Gastroesophageal sphincter (tissue), 4 donors: ENCODE measurements around the gene STYK1. TPM values are rescaled to one million over a fixed set of nuclear protein-coding genes. Genes with fewer than 3 reads are reported as not detected.

ENCODE experiments used
- ATAC-seq: fragments of 150-250 bp; one replicate; pipeline ENCODE4 v1.9.1; 2016; ENCODE audit warnings: mild to moderate bottlenecking, moderate library complexity
- H3K27ac ChIP-seq, 4 donors: fragments of 200-600 bp; sonication (generic) in 3 of 4; 1 replicate in 3 of 4; 2 replicates in 1 of 4; pipeline ENCODE4 v1.5.1; 2016 to 2019
- H3K27me3 ChIP-seq: fragments of 200-600 bp; sonication (generic); one replicate; pipeline ENCODE4 v1.5.1; 2019
- H3K36me3 ChIP-seq, 2 donors: fragments of 200-600 bp; sonication (generic); one replicate each; pipeline ENCODE4 v1.5.1; 2019; ENCODE audit warnings: control low read depth in 1 of 2
- H3K4me1 ChIP-seq, 3 donors: fragments of 200-600 bp; sonication (generic); 1 replicate in 2 of 3; 2 replicates in 1 of 3; pipeline ENCODE4 v1.5.1; 2016 to 2019; ENCODE audit warnings: control low read depth in 2 of 3
- H3K4me3 ChIP-seq, 2 donors: fragments of 200-600 bp; sonication (generic); one replicate each; pipeline ENCODE4 v1.5.1; 2019; ENCODE audit warnings: mild to moderate bottlenecking in 1 of 2, moderate library complexity in 1 of 2
- H3K9me3 ChIP-seq, 3 donors: fragments of 200-600 bp; sonication (generic); one replicate each; pipeline ENCODE4 v1.5.1; 2017 to 2019; ENCODE audit warnings: control low read depth in 2 of 3
- CTCF ChIP-seq, 4 experiments: fragments of 200-600 bp in 2 of 4; fragments of 450-650 bp in 2 of 4; sonication (generic) in 1 of 4; IDR thresholded peaks; one replicate each; pipeline ENCODE4 v1.5.1; 2017 to 2019; ENCODE audit warnings: antibody characterized with exemption in 4 of 4, mild to moderate bottlenecking in 2 of 4, moderate library complexity in 2 of 4
- EP300 ChIP-seq: sonication (generic); formaldehyde crosslinking; IDR thresholded peaks from one replicate; pipeline ENCODE4 v1.6.1; 2017; ENCODE audit warnings: antibody characterized with exemption, mild to moderate bottlenecking
- POLR2A ChIP-seq, 2 donors: fragments of 450-650 bp; IDR thresholded peaks; one replicate each; pipeline ENCODE4 v1.6.1; 2017; ENCODE audit warnings: antibody characterized with exemption in 2 of 2, mild to moderate bottlenecking in 2 of 2, moderate library complexity in 1 of 2
- POLR2AphosphoS5 ChIP-seq: sonication (generic); formaldehyde crosslinking; IDR thresholded peaks from one replicate; pipeline ENCODE4 v1.6.1; 2017; ENCODE audit warnings: antibody characterized with exemption
- WGBS, 2 donors: methylation state at CpG; one replicate each; pipeline ENCODE4 v1.1.5; 2018; ENCODE audit warnings: low coverage in 1 of 2; 5-methylcytosine and 5-hydroxymethylcytosine counted together
- total RNA-seq, 4 donors: library from RNA; depleted of rRNA; stranded (reverse); fragments of >200 nt; gene quantifications; one replicate each; pipeline ENCODE4 v1.1.0, GENCODE V29; 2016

The STYK1 gene
- total RNA-seq, 4 donors from 2014 or later = 0.40 to 0.77 (median 0.62) TPM; not detected in 1

DNA sequence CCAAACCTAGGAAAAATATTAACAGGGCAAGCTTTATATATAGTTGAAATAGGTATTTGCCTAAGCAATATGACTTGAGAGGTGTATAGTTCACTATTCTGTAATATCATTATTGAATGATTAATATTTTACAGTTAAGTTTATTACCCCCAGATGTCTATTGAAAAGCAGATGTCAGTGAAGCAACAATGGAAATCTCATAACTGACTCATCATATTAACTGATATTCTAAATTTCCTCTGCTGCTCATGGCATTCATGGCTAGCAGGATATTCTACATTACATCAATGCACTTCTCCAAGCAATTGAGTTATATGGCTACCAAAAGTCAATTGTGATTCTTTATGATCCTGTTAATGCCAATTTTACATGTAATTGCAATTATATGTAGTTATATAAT, 50.7 kb downstream of the STYK1 start:
- no peak overlapping the region for H3K27ac ChIP-seq
- H3K36me3 ChIP-seq = no peaks in the 10 kb centered on the region
- no peak for ATAC-seq
- peaks cover 4% of the 10 kb centered on the region for H3K27me3 ChIP-seq
- H3K4me1 ChIP-seq = no peaks in the 10 kb centered on the region
- TF ChIP-seq POLR2AphosphoS5 = no peak
- TF ChIP-seq CTCF (IDR thresholded peaks at IDR 0.05) = no peak
- TF ChIP-seq POLR2A (IDR thresholded peaks at IDR 0.05) = no peak
- no peaks in the 10 kb centered on the region for H3K9me3 ChIP-seq
- H3K4me3 ChIP-seq = no peak overlapping the region

- Histone ChIP-seq H3K27me3 (peaks cover 4% of the 10 kb centered on the region), H3K4me3 (no peak overlapping the region), H3K4me1 (no peaks in the 10 kb centered on the region), H3K36me3 (no peaks in the 10 kb centered on the region), H3K27ac (no peak overlapping the region), H3K9me3 (no peaks in the 10 kb centered on the region)
- TF ChIP-seq POLR2AphosphoS5 (no peak), CTCF (IDR thresholded peaks at IDR 0.05) (no peak), EP300 (no peak), POLR2A (IDR thresholded peaks at IDR 0.05) (no peak)
- WGBS, 2 donors = 47 to 83% methylated on average over 1 of the region's 1 CpG
- no peak for ATAC-seq
These were observed 52.6 kb downstream of the STYK1 start for GRCh38 chr12:10621278-10621677.

DNA sequence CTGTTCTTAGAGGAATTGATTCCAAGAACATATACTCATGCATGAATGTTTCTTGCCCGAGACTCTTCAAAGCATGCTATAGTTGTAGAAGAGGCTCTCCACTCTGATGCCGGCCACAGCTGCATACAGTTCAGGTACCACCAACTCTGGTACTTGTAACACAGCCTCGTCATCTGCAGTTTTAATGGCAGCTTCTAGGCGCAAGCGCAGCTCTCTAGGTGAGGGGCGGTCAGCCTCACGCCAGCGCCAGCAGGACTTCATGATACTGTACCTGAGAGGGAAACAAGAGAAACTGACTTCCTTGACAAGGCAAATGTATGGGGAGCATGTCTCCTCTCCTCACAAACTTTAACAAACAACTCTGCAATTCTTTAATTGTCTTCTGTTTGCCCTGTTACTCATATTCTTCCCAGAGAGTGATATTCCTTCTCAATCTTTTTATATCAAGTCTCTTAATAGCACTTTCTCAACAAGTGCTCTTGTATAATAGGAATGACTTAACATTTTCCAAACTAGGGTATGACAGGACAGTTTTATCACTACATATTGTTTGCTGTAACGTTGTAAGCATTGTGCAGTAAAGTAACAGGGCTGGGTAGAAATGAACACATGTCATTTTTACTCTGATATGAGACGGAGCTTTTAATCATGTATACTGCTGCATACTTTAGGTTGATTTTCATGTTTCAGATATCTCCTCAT, 53.6 kb downstream of the STYK1 start:
- H3K4me1 ChIP-seq = no peaks in the 10 kb centered on the region
- no peak for ATAC-seq

GRCh38 chr12:10618338-10618987, 55.4 kb downstream of the STYK1 start:
- H3K4me3 ChIP-seq = no peak overlapping the region
- H3K36me3 ChIP-seq = no peaks in the 10 kb centered on the region
- ATAC-seq = no peak
- H3K9me3 ChIP-seq = no peaks in the 10 kb centered on the region
- 66 to 70% methylated on average over 4 to 5 of the region's 5 CpGs for WGBS, 2 donors
- H3K4me1 ChIP-seq = no peaks in the 10 kb centered on the region
- no peak overlapping the region for H3K27ac ChIP-seq
- H3K27me3 ChIP-seq = peaks cover 4% of the 10 kb centered on the region
- no peak for TF ChIP-seq POLR2AphosphoS5

More for the DNA sequence above, 53.6 kb downstream of the STYK1 start:
- H3K27ac ChIP-seq = no peak overlapping the region
- H3K27me3 ChIP-seq = peaks cover 4% of the 10 kb centered on the region
- WGBS, 2 donors = 67 to 76% methylated on average over 7 of the region's 10 CpGs
- TF ChIP-seq EP300 = no peak
- no peak for TF ChIP-seq POLR2A (IDR thresholded peaks at IDR 0.05)
- no peak for TF ChIP-seq CTCF (IDR thresholded peaks at IDR 0.05)
- TF ChIP-seq POLR2AphosphoS5 = no peak
- H3K4me3 ChIP-seq = no peak overlapping the region
- no peaks in the 10 kb centered on the region for H3K9me3 ChIP-seq
- no peaks in the 10 kb centered on the region for H3K36me3 ChIP-seq

DNA sequence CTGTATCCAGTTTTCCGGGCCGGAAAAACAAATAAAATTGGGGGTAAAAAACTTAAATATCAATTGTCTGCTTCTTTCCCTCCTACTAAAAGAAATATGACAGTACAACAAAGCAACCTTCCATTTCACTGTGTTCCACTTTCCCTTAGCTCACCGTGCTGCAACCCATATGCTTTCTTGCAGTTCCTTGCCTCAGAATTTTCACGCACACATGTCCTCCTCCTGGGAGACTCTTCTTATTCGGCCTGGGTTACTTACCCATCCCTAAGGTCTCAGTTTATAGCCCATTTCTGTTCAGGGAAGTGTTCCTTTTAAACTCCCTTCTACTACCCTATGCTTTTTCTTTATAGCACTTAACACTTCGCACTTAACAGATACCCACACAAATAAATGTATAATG, 56.0 kb downstream of the STYK1 start:
- ATAC-seq = no peak
- H3K36me3 ChIP-seq = no peaks in the 10 kb centered on the region
- no peaks in the 10 kb centered on the region for H3K9me3 ChIP-seq
- 81 to 85% methylated on average over 6 of the region's 6 CpGs for WGBS, 2 donors
- H3K27me3 ChIP-seq = peaks cover 4% of the 10 kb centered on the region
- peaks cover 0 to 2% (median 0%) of the 10 kb centered on the region in 3 donors for H3K4me1 ChIP-seq
- H3K4me3 ChIP-seq = no peak overlapping the region
- no peak overlapping the region for H3K27ac ChIP-seq
- TF ChIP-seq POLR2AphosphoS5 = no peak
- TF ChIP-seq CTCF (IDR thresholded peaks at IDR 0.05) = no peak
- no peak for TF ChIP-seq EP300
- TF ChIP-seq POLR2A (IDR thresholded peaks at IDR 0.05) = no peak
